HepG2 (cell line): ENCODE measurements around the gene RIC3. TPM values are rescaled to one million over a fixed set of nuclear protein-coding genes. Genes with fewer than 3 reads are reported as not detected.

Experiments
- BORCS8-MEF2B ChIP-seq: sonication (generic); formaldehyde crosslinking; IDR thresholded peaks from 2 replicates; pipeline ENCODE4 v1.8.0; 2022; ENCODE audit warnings: mild to moderate bottlenecking, missing genetic modification reagents
- EHMT2 ChIP-seq: fragments of 200-600 bp; sonication (generic); IDR thresholded peaks from 2 replicates; pipeline ENCODE4 v1.7.0; 2017; ENCODE audit warnings: antibody characterized with exemption, low read depth, low read length, borderline replicate concordance
- HIVEP1 ChIP-seq: sonication (generic); formaldehyde crosslinking; IDR thresholded peaks from 2 replicates; pipeline ENCODE4 v1.4.0; 2020; ENCODE audit warnings: mild to moderate bottlenecking, missing genetic modification reagents
- HMGA1 ChIP-seq: sonication (generic); formaldehyde crosslinking; conservative IDR thresholded peaks from 2 replicates; pipeline ENCODE4 v1.4.0; 2020; ENCODE audit warnings: missing genetic modification reagents
- KLF9 ChIP-seq: IDR thresholded peaks from 2 replicates; pipeline ENCODE4 v1.6.1; 2016; ENCODE audit warnings: low read depth
- MAFK ChIP-seq, 2 experiments: IDR thresholded peaks in 1 of 2; conservative IDR thresholded peaks in 1 of 2; 2 replicates each; pipeline ENCODE4 v1.6.1; 2011; ENCODE audit warnings: improper control_type of control experiment in 2 of 2, low read length in 2 of 2
- MAZ ChIP-seq, 2 experiments: sonication (generic) in 1 of 2; formaldehyde crosslinking in 1 of 2; IDR thresholded peaks; 2 replicates each; pipeline versions ENCODE4 v1.5.0 to v1.6.1; 2012 to 2020; ENCODE audit warnings: low read depth in 2 of 2, mild to moderate bottlenecking in 2 of 2, borderline replicate concordance in 1 of 2, improper control_type of control experiment in 1 of 2, low read length in 1 of 2, missing genetic modification reagents in 1 of 2, moderate library complexity in 1 of 2
- MEIS2 ChIP-seq: sonication (generic); formaldehyde crosslinking; IDR thresholded peaks from 2 replicates; pipeline ENCODE4 v1.9.0; 2021; ENCODE audit warnings: mild to moderate bottlenecking, missing genetic modification reagents
- MYC ChIP-seq: sonication (generic); formaldehyde crosslinking; IDR thresholded peaks from 2 replicates; pipeline ENCODE4 v1.9.0; 2021; ENCODE audit warnings: missing genetic modification reagents, borderline replicate concordance
- PHF8 ChIP-seq: sonication (generic); formaldehyde crosslinking; IDR thresholded peaks from 2 replicates; pipeline ENCODE4 v1.5.0; 2020; ENCODE audit warnings: missing genetic modification reagents
- SOX13 ChIP-seq, 3 experiments: fragments of 450-650 bp in 1 of 3; sonication (generic) in 1 of 3; formaldehyde crosslinking in 1 of 3; IDR thresholded peaks in 2 of 3; conservative IDR thresholded peaks in 1 of 3; 2 replicates each; pipeline versions ENCODE4 v1.5.0 to v1.6.1; 2016 to 2020; ENCODE audit warnings: antibody characterized with exemption in 1 of 3, mild to moderate bottlenecking in 1 of 3, missing compliant biosample characterization in 1 of 3, missing genetic modification reagents in 1 of 3, moderate library complexity in 1 of 3
- TBX2 ChIP-seq: sonication (generic); formaldehyde crosslinking; IDR thresholded peaks from 2 replicates; pipeline ENCODE4 v1.5.0; 2020; ENCODE audit warnings: missing genetic modification reagents, mild to moderate bottlenecking, borderline replicate concordance
- ZFY ChIP-seq: sonication (generic); formaldehyde crosslinking; IDR thresholded peaks from 2 replicates; pipeline ENCODE4 v1.4.0; 2020; ENCODE audit warnings: missing genetic modification reagents
- ZFYVE20 ChIP-seq: sonication (generic); formaldehyde crosslinking; IDR thresholded peaks from 2 replicates; pipeline ENCODE4 v1.8.0; 2023; ENCODE audit warnings: low read depth, mild to moderate bottlenecking, moderate library complexity, missing genetic modification reagents, borderline replicate concordance
- ZNF12 ChIP-seq: sonication (generic); formaldehyde crosslinking; IDR thresholded peaks from 2 replicates; pipeline ENCODE4 v1.5.0; 2020; ENCODE audit warnings: missing genetic modification reagents
- ZNF253 ChIP-seq: sonication (generic); formaldehyde crosslinking; IDR thresholded peaks from 2 replicates; pipeline ENCODE4 v1.8.0; 2022; ENCODE audit warnings: mild to moderate bottlenecking, missing genetic modification reagents, borderline replicate concordance
- ZNF513 ChIP-seq: sonication (generic); formaldehyde crosslinking; conservative IDR thresholded peaks from 2 replicates; pipeline ENCODE4 v1.5.0; 2020; ENCODE audit warnings: missing genetic modification reagents
- ZNF564 ChIP-seq: sonication (generic); formaldehyde crosslinking; IDR thresholded peaks from 2 replicates; pipeline ENCODE4 v1.8.1; 2023; ENCODE audit warnings: mild to moderate bottlenecking, missing genetic modification reagents
- ZNF572 ChIP-seq: sonication (generic); formaldehyde crosslinking; IDR thresholded peaks from 2 replicates; pipeline ENCODE4 v1.5.1; 2020; ENCODE audit warnings: mild to moderate bottlenecking, missing genetic modification reagents
- ZNF589 ChIP-seq: sonication (generic); formaldehyde crosslinking; conservative IDR thresholded peaks from 2 replicates; pipeline ENCODE4 v1.8.0; 2022; ENCODE audit warnings: mild to moderate bottlenecking, moderate library complexity, missing genetic modification reagents
- ZNF777 ChIP-seq: sonication (generic); formaldehyde crosslinking; IDR thresholded peaks from 2 replicates; pipeline ENCODE4 v1.4.0; 2020; ENCODE audit warnings: missing genetic modification reagents
- ZSCAN21 ChIP-seq: sonication (generic); formaldehyde crosslinking; IDR thresholded peaks from 2 replicates; pipeline ENCODE4 v1.8.0; 2022; ENCODE audit warnings: mild to moderate bottlenecking, missing genetic modification reagents, moderate library complexity, borderline replicate concordance
- polyA plus RNA-seq, 8 experiments: library from polyadenylated mRNA; depleted of rRNA in 3 of 8; stranded (reverse) in 7 of 8; unstranded in 1 of 8; fragments of >200 nt; fragmentation: Illumina TruSeq in 4 of 8; extraction: Trizol in 4 of 8; gene quantifications; 2 replicates each; pipeline versions ENCODE4 v1.2.1 to v1.2.3, GENCODE V29; 2011 to 2016; ENCODE audit warnings: low read depth in 4 of 8, missing spikeins in 1 of 8, mixed read lengths in 1 of 8; ENCODE audit not compliant: insufficient read depth in 1 of 8
- total RNA-seq, 5 experiments: library from RNA; depleted of rRNA; stranded (reverse); fragments of >200 nt; fragmentation: Illumina TruSeq; extraction: Trizol; gene quantifications; 2 replicates each; pipeline ENCODE4 v1.2.3, GENCODE V29; 2016; ENCODE audit warnings: low read depth in 1 of 5
- TF ChIP-seq, protein P1 (sequence below): sonication (generic); formaldehyde crosslinking; IDR thresholded peaks from 2 replicates; pipeline ENCODE4 v1.5.1; 2020; ENCODE audit warnings: mild to moderate bottlenecking, missing genetic modification reagents, moderate library complexity

The RIC3 gene
- total and polyA plus RNA-seq, 2 of the 13 experiments (the other 11 are each of a cell fraction or from before 2014, with no cell fraction given), result not detected

GRCh38 chr11:8081591-8082250 lies 87.1 kb downstream of the RIC3 start (continued):
- 0 out of 2 replicates have a peak, but pooled peaks have one; percentile 46 for TF ChIP-seq ZFYVE20 (CRISPR knock-in tag)
- no peak for TF ChIP-seq HMGA1
- TF ChIP-seq ZSCAN21 (CRISPR knock-in tag), result 0 out of 2 replicates have a peak, but pooled peaks have one; percentile 42
- no peak for TF ChIP-seq EHMT2
- TF ChIP-seq ZNF589 (CRISPR knock-in tag), result no peak
- peak; percentile 21; the same call in 1 of the 2 replicates for TF ChIP-seq TBX2 (CRISPR knock-in tag)
- TF ChIP-seq MAZ (IDR thresholded peaks at IDR 0.05; ENCODE audit: borderline replicate concordance, low read depth, low read length), result no peak
- 0 out of 2 replicates have a peak, but pooled peaks have one; percentile 44 for TF ChIP-seq MAZ (CRISPR knock-in tag; IDR thresholded peaks at IDR 0.05; ENCODE audit: low read depth)
- TF ChIP-seq ZNF572 (CRISPR knock-in tag), result no peak
- TF ChIP-seq KLF9 (CRISPR knock-in tag), result no peak
- no peak for TF ChIP-seq HIVEP1
- TF ChIP-seq MAFK (conservative IDR thresholded peaks at IDR 0.05 in 1 of 2, IDR thresholded peaks at IDR 0.05 in 1 of 2; ENCODE audit: low read length in 2 of 2), result no peak
- TF ChIP-seq ZNF513 (CRISPR knock-in tag), result no peak
- peak; percentile 61; the same call in 1 of the 2 replicates for TF ChIP-seq PHF8 (CRISPR knock-in tag)
- TF ChIP-seq, protein P1, sequence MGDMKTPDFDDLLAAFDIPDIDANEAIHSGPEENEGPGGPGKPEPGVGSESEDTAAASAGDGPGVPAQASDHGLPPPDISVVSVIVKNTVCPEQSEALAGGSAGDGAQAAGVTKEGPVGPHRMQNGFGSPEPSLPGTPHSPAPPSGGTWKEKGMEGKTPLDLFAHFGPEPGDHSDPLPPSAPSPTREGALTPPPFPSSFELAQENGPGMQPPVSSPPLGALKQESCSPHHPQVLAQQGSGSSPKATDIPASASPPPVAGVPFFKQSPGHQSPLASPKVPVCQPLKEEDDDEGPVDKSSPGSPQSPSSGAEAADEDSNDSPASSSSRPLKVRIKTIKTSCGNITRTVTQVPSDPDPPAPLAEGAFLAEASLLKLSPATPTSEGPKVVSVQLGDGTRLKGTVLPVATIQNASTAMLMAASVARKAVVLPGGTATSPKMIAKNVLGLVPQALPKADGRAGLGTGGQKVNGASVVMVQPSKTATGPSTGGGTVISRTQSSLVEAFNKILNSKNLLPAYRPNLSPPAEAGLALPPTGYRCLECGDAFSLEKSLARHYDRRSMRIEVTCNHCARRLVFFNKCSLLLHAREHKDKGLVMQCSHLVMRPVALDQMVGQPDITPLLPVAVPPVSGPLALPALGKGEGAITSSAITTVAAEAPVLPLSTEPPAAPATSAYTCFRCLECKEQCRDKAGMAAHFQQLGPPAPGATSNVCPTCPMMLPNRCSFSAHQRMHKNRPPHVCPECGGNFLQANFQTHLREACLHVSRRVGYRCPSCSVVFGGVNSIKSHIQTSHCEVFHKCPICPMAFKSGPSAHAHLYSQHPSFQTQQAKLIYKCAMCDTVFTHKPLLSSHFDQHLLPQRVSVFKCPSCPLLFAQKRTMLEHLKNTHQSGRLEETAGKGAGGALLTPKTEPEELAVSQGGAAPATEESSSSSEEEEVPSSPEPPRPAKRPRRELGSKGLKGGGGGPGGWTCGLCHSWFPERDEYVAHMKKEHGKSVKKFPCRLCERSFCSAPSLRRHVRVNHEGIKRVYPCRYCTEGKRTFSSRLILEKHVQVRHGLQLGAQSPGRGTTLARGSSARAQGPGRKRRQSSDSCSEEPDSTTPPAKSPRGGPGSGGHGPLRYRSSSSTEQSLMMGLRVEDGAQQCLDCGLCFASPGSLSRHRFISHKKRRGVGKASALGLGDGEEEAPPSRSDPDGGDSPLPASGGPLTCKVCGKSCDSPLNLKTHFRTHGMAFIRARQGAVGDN, result peak; percentile 79
- 0 out of 2 replicates have a peak, but pooled peaks have one; percentile 7 for TF ChIP-seq ZNF777 (CRISPR knock-in tag)
- TF ChIP-seq ZNF12 (CRISPR knock-in tag), result peak; percentile 41; the same call in 1 of the 2 replicates
- TF ChIP-seq MYC (CRISPR knock-in tag), result 0 out of 2 replicates have a peak, but pooled peaks have one; percentile 25
- 0 out of 2 replicates have a peak, but pooled peaks have one; percentile 18 for TF ChIP-seq BORCS8-MEF2B (CRISPR knock-in tag)
- TF ChIP-seq SOX13 (IDR thresholded peaks at IDR 0.05), result no peak
- no peak for TF ChIP-seq SOX13 (CRISPR knock-in tag; conservative IDR thresholded peaks at IDR 0.05 in 1 of 2, IDR thresholded peaks at IDR 0.05 in 1 of 2)
- TF ChIP-seq MEIS2 (CRISPR knock-in tag), result no peak
- 0 out of 2 replicates have a peak, but pooled peaks have one; percentile 41 for TF ChIP-seq ZNF253 (CRISPR knock-in tag)
- TF ChIP-seq ZNF564 (CRISPR knock-in tag), result no peak
- peak; percentile 58 for TF ChIP-seq ZFY (CRISPR knock-in tag)
